HS-5 (cell line): ENCODE results near the gene CFAP206.

Experiments
- DNase-seq: peaks from one replicate; pipeline ENCODE4 v3.0.0-alpha.2; 2012; ENCODE audit warnings: low read depth

CFAP206 gene, protein sequence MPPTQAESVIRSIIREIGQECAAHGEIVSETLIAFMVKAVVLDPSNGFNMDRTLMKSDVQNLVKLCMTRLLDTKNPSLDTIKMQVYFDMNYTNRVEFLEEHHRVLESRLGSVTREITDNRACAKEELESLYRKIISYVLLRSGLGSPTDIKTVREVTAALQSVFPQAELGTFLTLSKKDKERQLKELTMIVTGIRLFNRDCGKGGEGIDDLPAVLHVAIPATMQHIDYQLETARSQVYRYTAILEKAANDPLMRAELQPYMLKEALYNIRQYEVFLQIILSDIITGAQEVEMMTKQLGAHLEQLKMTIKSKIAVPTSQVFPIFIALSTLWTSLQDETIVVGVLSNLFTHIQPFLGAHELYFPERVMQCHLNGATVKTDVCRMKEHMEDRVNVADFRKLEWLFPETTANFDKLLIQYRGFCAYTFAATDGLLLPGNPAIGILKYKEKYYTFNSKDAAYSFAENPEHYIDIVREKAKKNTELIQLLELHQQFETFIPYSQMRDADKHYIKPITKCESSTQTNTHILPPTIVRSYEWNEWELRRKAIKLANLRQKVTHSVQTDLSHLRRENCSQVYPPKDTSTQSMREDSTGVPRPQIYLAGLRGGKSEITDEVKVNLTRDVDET

GRCh38 chr6:87407901-87408720 is at the start of gene CFAP206:
TSS of gene CFAP206 (plus strand) at chr6:87407972. CDS start at chr6:87409840, 1,868 bp downstream.
- peak; percentile 61 for DNase-seq

- no peak for DNase-seq
These were observed 43.0 kb upstream of the CFAP206 start for GRCh38 chr6:87364602-87365252.

- peak; percentile 8 for DNase-seq
These were observed 41.5 kb upstream of the CFAP206 start for GRCh38 chr6:87366072-87366827.

GRCh38 chr6:87366899-87367298 is 40.9 kb upstream of the CFAP206 start:
- no peak for DNase-seq

DNA sequence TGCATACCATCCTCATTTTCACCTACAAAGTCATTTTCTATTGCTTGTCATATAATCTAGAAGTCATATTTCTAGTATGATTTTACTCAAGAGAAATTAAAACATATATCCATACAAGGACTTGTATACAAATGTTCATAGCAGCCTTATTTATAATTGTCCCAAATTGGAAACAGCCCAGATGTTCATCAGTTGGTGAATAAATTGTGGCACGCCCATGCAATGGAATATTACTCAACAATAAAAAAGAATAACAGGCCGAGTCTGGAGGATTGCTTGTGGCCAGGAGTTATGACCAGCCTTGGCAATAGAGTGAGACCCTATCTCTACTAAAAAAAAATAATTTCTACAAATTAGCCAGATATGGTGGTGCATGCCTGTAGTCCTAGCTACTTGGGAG is 34.4 kb upstream of the CFAP206 start:
- no peak for DNase-seq

DNA sequence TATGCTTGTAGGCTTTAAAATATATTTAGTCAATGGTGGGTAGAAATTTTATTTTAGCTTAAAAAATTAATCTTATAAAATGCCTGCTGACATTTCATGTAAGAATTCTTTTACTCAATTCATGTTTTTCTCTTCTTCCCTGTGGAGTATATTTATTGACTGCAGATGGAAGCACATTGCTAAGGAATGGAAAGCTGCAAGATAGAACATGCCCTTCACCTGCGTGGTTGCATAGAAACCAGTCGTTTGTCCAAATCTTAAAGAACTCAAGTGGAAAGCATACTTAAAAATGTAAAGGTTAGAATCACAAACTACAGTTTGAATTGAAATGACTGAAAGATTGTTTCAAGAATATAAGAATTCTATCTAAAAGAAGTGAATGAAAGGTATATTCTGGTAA is 32.5 kb upstream of the CFAP206 start:
- no peak for DNase-seq

- DNase-seq = no peak
These were observed 31.1 kb upstream of the CFAP206 start for GRCh38 chr6:87376643-87377042.

DNA sequence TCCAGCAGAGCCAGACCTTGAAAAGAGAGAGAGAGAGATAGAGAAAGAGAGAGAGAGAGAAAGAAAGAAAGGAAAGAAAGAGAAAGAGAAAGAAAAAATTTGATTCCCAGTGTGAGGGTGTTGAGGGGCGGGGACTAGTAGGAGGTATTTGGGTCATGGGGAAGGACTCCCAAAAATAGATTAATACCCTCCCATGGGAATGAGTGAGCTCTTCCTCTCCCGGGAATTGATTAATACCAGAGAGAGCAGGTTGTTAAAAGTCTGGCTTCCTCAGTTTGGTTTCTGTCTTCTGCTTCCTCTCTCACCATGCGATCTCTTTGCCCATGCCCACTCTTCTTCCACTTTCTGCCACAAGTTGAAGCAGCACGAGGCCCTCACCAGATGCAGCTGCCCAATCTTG is 28.8 kb upstream of the CFAP206 start:
- no peak for DNase-seq

DNA sequence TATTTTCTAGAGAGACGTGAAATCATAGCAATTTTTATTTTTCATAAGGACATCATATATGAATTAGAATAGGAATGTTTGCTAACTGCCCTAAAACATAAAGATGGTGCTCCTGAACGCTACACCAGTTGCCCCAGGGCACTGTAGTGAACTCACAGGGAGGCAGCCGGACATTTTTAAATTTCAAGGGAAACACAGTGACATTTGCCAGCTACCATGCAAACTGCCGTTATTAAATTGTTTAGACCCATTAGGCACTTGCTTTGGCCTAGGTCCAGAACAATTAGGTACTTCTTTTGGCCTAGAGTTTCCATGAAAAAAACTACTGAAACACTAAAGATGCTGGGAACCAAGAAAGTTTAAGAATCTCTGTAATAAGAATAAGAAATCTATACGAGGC is 24.9 kb upstream of the CFAP206 start:
- DNase-seq = no peak

GRCh38 chr6:87384038-87384437 is 23.7 kb upstream of the CFAP206 start:
- DNase-seq = no peak

GRCh38 chr6:87384449-87384848 is 23.3 kb upstream of the CFAP206 start:
- DNase-seq = no peak

GRCh38 chr6:87391334-87391733 is 16.4 kb upstream of the CFAP206 start:
- peak; percentile 4 for DNase-seq

DNA sequence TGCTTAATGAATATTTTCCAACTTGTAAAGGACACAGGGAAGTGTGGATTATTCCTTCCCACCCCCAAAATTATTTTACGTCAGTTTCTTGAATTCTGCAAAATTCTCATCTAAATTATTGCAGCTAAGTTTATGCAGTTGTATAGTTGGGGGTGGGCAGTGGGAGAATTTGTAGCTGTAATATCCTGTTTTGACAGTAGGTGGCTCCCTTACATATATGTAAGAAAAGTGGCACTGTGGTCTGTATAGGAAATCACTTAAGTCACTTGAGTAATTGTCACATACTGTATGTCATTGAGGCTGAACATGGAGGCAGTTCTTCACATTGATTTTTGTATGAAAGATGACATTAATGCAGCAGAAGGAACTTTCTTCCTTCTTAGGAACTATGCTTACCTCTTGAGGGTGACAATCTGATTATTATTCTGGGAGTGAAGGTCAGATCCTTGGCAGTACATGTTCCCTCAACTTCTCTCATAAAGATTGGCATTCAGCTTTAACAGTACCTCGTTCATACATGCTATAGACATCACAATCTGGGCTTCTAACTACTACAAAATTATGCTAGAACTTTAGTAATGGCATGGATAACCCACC is 14.6 kb upstream of the CFAP206 start:
- DNase-seq = peak; percentile 49

DNA sequence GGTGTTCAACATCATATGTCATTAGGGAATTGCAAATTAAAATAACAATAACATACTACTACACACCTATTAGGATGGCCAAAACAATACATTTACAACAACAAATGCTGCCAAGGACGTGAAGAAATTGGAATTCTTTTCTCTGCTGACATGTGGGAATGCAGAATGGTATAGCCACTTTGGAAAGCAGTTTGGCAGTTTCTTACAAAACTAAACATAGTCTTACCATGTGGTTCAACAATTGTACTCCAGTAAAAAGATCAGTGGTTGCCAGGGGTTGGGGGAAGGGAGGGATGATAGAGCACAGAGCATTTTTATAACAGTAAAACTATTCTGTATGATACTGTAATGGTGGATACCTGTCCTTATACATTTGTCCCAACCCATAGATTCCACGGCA is 12.3 kb upstream of the CFAP206 start:
- no peak for DNase-seq

- DNase-seq = no peak
These were observed 11.0 kb upstream of the CFAP206 start for GRCh38 chr6:87396595-87397392.

DNA sequence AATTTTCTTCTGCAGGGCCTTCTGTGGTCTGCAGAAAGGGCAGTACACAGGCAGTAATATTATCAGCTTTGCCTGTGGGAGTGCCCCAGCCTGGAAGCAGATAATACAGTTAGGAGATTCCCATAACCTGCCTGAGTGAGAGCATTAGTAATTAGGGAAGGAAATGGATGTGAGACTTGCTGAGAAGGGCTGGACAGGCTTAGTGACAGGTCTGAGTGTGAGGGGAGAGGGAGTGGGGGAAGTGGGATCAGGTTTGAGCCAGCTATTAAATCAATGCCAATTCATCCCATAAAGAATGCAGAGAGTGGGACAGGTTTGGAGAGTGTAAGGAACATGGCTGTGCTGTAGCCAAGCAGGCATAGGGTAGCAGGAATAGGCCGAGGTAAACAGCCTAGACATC is 10.1 kb upstream of the CFAP206 start:
- DNase-seq = no peak

DNA sequence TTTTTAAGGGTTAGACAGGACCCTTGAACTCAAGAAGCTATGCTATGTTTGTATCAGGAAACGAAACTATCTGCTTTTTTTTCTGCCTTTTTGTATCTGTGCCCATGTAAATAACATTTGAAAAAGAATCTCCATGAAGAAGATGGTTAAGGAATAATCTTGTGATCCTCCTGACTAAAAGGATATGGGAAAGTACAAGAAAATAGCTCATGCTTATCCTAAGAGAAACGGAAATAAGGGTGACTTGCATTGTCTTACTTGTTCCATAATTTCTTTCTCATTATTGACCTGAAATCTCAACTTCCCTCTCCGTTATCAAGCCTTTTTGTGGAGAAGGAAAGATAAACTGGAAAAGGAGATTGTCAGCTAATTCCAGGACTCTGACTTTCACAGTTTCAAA is 5.9 kb upstream of the CFAP206 start:
- DNase-seq = no peak

DNA sequence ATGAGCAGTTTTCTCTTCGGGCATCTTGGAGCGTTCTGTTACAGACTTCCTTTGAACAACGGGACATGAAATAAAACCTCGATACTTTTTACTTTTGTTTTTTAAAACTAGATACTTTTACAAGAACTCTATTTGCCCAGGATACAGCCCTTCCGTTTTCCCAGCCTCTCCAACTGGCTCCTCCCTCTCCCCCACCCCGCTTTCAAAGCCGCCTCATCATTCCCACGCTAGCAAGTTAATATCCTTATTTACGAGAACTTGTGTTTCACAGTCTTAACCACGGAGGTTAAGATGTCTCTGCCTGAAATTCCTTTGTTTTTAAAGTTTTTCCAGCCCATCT is 241 bp upstream of the CFAP206 start:
- DNase-seq = peak; percentile 22

GRCh38 chr6:87408721-87409155 is 966 bp downstream of the CFAP206 start:
- DNase-seq = peak; percentile 29

DNA sequence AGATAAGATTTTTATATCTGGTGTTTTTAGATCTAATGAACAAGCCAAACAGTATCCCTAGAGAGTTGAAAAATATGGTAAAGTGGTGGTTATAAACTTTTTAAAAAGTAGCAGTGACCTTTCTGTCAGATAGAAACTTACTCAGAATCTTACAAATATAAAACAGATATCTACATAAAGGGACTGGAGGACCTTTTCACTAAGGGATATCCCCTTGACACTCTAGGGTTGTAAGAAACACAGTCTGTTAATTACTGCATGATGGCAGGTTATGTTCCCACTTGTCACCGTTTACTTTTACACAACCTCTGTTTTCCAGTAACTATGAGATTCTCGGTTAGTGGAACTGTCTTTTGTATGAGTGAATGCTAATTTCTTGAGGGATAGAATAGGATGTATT is 11.5 kb downstream of the CFAP206 start:
- no peak for DNase-seq
